Measurements from ENCODE around the gene PRELID3B. TPM values are rescaled to one million over a fixed set of nuclear protein-coding genes. Genes with fewer than 3 reads are reported as not detected.

PRELID3B gene
- total and polyA plus RNA-seq, 2 of the 8 experiments (the other 6 are each of a cell fraction or from before 2014, with no cell fraction given): 8.1 to 50.5 TPM

- Histone ChIP-seq H4K20me1 (replicated peaks in 1 of 2; ENCODE audit: control insufficient read depth in 1 of 2, insufficient read depth in 2 of 2, low read length in 2 of 2) (peaks cover 7% of the 10 kb centered on the region in 2 experiments), H3K18ac (ENCODE audit: extremely low read depth, low read length) (no peak overlapping the region), H2BK20ac (ENCODE audit: low read length) (no peak overlapping the region), H4K91ac (replicated peaks; ENCODE audit: insufficient read length, low read length) (no peak overlapping the region), H3K23ac (ENCODE audit: insufficient read length) (no peak overlapping the region), H3K23me2 (ENCODE audit: low read depth, low read length) (peaks cover 2% of the 10 kb centered on the region; the same call in 1 of the 2 replicates), H2AFZ (ENCODE audit: low read length) (no peak overlapping the region), H3K4me3 (ENCODE audit: extremely low read depth in 1 of 4, insufficient read depth in 2 of 4, low read depth in 3 of 4, low read length in 4 of 4) (no peak overlapping the region), H3K14ac (ENCODE audit: insufficient read length) (no peak overlapping the region), H4K8ac (ENCODE audit: extremely low read depth, insufficient read depth, low read length) (no peak overlapping the region), H3K9me3 (ENCODE audit: insufficient read depth in 2 of 2, low read depth in 1 of 2, low read length in 1 of 2) (no peaks in the 10 kb centered on the region), H2BK15ac (ENCODE audit: low read length) (no peak overlapping the region), H4K5ac (ENCODE audit: insufficient read length, low read depth, low read length) (no peak overlapping the region), H3K27ac (ENCODE audit: low read depth, low read length) (no peak overlapping the region), H2BK12ac (ENCODE audit: low read depth, low read length) (no peak overlapping the region), H3K36me3 (ENCODE audit: control insufficient read depth in 2 of 4, insufficient read depth in 4 of 4, low read length in 3 of 4) (peaks cover 0 to 26% (median 8%) of the 10 kb centered on the region in 4 experiments; a peak in 4 of 8 replicates), H3K56ac (replicated peaks; ENCODE audit: insufficient read length, low read depth, low read length) (no peak overlapping the region), H3K4me1 (replicated peaks in 1 of 4; ENCODE audit: control insufficient read depth in 3 of 4, insufficient read depth in 4 of 4, low read length in 3 of 4) (peaks cover 0 to 2% (median 0%) of the 10 kb centered on the region in 4 experiments; a peak in 3 of 7 replicates), H3K4me2 (ENCODE audit: insufficient read depth in 1 of 2, low read depth in 2 of 2, low read length in 2 of 2) (no peak overlapping the region), H2AK5ac (ENCODE audit: low read depth, low read length) (no peak overlapping the region), H3K9ac (replicated peaks in 1 of 4; ENCODE audit: extremely low read depth in 1 of 4, low read depth in 3 of 4, low read length in 3 of 4) (no peak overlapping the region), H3K4ac (replicated peaks; ENCODE audit: insufficient read length, low read depth, low read length) (no peak overlapping the region), H3K27me3 (replicated peaks in 1 of 4; ENCODE audit: control insufficient read depth in 3 of 4, extremely low read depth in 1 of 4, insufficient read depth in 3 of 4, low read length in 3 of 4) (peaks cover 0 to 7% (median 2%) of the 10 kb centered on the region in 4 experiments; a peak in 2 of 7 replicates), H2BK5ac (ENCODE audit: low read depth, low read length) (no peak overlapping the region), H2BK120ac (replicated peaks; ENCODE audit: low read depth, low read length) (no peak overlapping the region), H3K79me2 (ENCODE audit: control insufficient read depth in 1 of 2, insufficient read depth in 2 of 2, low read length in 2 of 2) (0 out of 4 replicates have a peak, but pooled peaks cover 0 to 3% of the 10 kb centered on the region in 2 experiments), H3K79me1 (ENCODE audit: low read depth, low read length) (peaks cover 3% of the 10 kb centered on the region; the same call in 1 of the 2 replicates)
- WGBS, 2 experiments (ENCODE audit: extremely low coverage in 1 of 2, insufficient coverage in 1 of 2, insufficient read length in 1 of 2, insufficient replicate concordance in 2 of 2, low coverage in 1 of 2, low lambda C conversion rate in 2 of 2, missing lambda C conversion rate in 1 of 2): 95% methylated on average over 24 of the region's 24 CpGs; no CpG with 5 or more reads in 1 of the 2 experiments
- CTCF ChIA-PET (ENCODE audit: partially characterized antibody): interaction anchor here (1.0 to 2.3 kb wide), 3 partner anchors 8 to 185 kb away, joined by 3 to 5 read pairs (median 4); no protein-coding TSS in a partner anchor
- POLR2A ChIA-PET (ENCODE audit: partially characterized antibody): interaction anchor here (1.0 to 3.8 kb wide), 3 partner anchors 8 to 134 kb away, joined by 3 to 28 read pairs (median 3); partner anchors contain the start of gene ATP5F1E
- FAIRE-seq (no peak), DNase-seq (ENCODE audit: low read depth in 1 of 2, low spot score in 2 of 2) (no peak)
- no peak for TF ChIP-seq MAFK (IDR thresholded peaks at IDR 0.05; ENCODE audit: low read depth, low read length)
- TF ChIP-seq RAD21 (IDR thresholded peaks at IDR 0.05 in 1 of 2, conservative IDR thresholded peaks at IDR 0.05 in 1 of 2; ENCODE audit: low read depth in 2 of 2, low read length in 2 of 2): no peak
- no peak for TF ChIP-seq TEAD4 (IDR thresholded peaks at IDR 0.05; ENCODE audit: low read depth, low read length)
- no peak for TF ChIP-seq SP2 (IDR thresholded peaks at IDR 0.05; ENCODE audit: low read length)
- TF ChIP-seq CTBP2 (IDR thresholded peaks at IDR 0.05; ENCODE audit: borderline replicate concordance, insufficient read depth, insufficient read length, low read length): no peak
- TF ChIP-seq, protein P1, sequence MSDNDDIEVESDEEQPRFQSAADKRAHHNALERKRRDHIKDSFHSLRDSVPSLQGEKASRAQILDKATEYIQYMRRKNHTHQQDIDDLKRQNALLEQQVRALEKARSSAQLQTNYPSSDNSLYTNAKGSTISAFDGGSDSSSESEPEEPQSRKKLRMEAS (IDR thresholded peaks at IDR 0.05): no peak
- TF ChIP-seq SIRT6 (IDR thresholded peaks at IDR 0.05; ENCODE audit: low read length): no peak
- no peak for TF ChIP-seq BRCA1 (IDR thresholded peaks at IDR 0.05; ENCODE audit: low read depth, low read length)
- TF ChIP-seq TCF12 (IDR thresholded peaks at IDR 0.05; ENCODE audit: low read depth, low read length): no peak
- no peak for TF ChIP-seq SP1 (IDR thresholded peaks at IDR 0.05; ENCODE audit: low read depth, low read length)
- TF ChIP-seq, protein P2, sequence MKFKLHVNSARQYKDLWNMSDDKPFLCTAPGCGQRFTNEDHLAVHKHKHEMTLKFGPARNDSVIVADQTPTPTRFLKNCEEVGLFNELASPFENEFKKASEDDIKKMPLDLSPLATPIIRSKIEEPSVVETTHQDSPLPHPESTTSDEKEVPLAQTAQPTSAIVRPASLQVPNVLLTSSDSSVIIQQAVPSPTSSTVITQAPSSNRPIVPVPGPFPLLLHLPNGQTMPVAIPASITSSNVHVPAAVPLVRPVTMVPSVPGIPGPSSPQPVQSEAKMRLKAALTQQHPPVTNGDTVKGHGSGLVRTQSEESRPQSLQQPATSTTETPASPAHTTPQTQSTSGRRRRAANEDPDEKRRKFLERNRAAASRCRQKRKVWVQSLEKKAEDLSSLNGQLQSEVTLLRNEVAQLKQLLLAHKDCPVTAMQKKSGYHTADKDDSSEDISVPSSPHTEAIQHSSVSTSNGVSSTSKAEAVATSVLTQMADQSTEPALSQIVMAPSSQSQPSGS (IDR thresholded peaks at IDR 0.05; ENCODE audit: low read length): no peak
- TF ChIP-seq RXRA (IDR thresholded peaks at IDR 0.05; ENCODE audit: insufficient read depth, low read depth, low read length): no peak
These were observed 18.5 kb downstream of the PRELID3B start for GRCh38 chr20:59024111-59024530.
